Nephron (organoid): ENCODE results near the gene RAMP3.

Experiments
- H3K27ac Mint-ChIP-seq, 3 experiments: 2 replicates each; pipeline ENCODE4 v1.8.0; 2020; ENCODE audit warnings: mixed read lengths in 3 of 3, mild to moderate bottlenecking in 2 of 3, moderate library complexity in 1 of 3
- H3K27me3 Mint-ChIP-seq: 2 replicates; pipeline ENCODE4 v1.8.0; 2021; ENCODE audit warnings: low read depth, mild to moderate bottlenecking, moderate library complexity, mixed read lengths
- H3K36me3 Mint-ChIP-seq: 2 replicates; pipeline ENCODE4 v1.8.0; 2020; ENCODE audit warnings: low read depth, mixed read lengths
- H3K4me1 Mint-ChIP-seq: 2 replicates; pipeline ENCODE4 v1.8.0; 2020; ENCODE audit warnings: mixed read lengths
- H3K4me3 Mint-ChIP-seq, 3 experiments: 2 replicates each; pipeline ENCODE4 v1.8.0; 2020; ENCODE audit warnings: mild to moderate bottlenecking in 3 of 3, mixed read lengths in 3 of 3, moderate library complexity in 2 of 3
- H3K9me3 Mint-ChIP-seq: 2 replicates; pipeline ENCODE4 v1.8.0; 2020; ENCODE audit warnings: mixed read lengths
- TF ChIP-seq, protein P1 (sequence below), 3 experiments: fragments of 200-600 bp; sonication (generic); IDR thresholded peaks; one replicate each; pipeline ENCODE4 v1.5.0; 2021; ENCODE audit warnings: antibody characterized with exemption in 3 of 3; ENCODE audit not compliant: unreplicated experiment in 3 of 3

The RAMP3 gene

DNA sequence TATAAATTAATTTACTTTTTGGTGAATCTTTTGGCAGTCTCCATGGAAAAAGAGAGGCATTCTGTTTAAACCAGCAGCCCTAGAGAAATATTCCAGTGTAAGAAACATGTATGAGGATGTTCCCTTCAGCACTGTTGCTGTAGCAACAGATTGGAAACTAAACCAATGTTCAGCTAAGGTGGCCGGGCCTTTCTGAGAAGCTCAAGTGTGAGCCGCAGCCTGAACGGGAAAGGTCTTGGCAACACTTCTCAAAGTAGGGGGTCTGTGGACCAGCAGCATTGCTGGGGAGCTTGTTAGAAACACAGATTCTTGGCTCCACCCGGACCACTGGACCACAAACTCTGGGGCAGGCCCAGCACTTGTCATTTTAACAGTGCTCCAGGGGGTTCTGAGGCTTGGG, 36.2 kb downstream of the RAMP3 start:
- TF ChIP-seq, protein P1, sequence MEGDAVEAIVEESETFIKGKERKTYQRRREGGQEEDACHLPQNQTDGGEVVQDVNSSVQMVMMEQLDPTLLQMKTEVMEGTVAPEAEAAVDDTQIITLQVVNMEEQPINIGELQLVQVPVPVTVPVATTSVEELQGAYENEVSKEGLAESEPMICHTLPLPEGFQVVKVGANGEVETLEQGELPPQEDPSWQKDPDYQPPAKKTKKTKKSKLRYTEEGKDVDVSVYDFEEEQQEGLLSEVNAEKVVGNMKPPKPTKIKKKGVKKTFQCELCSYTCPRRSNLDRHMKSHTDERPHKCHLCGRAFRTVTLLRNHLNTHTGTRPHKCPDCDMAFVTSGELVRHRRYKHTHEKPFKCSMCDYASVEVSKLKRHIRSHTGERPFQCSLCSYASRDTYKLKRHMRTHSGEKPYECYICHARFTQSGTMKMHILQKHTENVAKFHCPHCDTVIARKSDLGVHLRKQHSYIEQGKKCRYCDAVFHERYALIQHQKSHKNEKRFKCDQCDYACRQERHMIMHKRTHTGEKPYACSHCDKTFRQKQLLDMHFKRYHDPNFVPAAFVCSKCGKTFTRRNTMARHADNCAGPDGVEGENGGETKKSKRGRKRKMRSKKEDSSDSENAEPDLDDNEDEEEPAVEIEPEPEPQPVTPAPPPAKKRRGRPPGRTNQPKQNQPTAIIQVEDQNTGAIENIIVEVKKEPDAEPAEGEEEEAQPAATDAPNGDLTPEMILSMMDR (IDR thresholded peaks at IDR 0.05; ENCODE audit: unreplicated experiment in 3 of 3), result no peak
- Mint-ChIP-seq H3K27ac (no peak overlapping the region), H3K4me3 (no peak overlapping the region), H3K27me3 (peaks cover 33% of the 10 kb centered on the region), H3K9me3 (no peaks in the 10 kb centered on the region), H3K4me1 (no peaks in the 10 kb centered on the region), H3K36me3 (no peaks in the 10 kb centered on the region)

DNA sequence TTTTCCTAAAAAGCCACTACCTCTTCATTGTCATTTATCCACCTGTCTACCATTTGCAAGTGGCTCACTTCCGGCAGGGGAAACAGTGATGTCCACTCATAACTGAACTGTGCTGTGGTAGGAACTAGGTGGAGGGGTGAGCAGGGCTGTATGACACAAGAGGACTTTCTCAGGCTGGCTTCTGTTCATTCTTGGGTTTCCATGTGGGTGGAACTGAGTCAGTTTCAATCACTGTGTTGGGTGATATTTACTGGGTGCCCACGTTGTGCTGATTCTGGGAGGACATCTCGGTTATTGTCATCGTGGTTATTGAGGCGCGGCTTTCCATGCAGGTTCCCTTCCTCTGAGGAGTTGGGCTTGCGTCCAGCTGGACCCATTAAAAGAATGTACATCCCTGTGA, 38.8 kb downstream of the RAMP3 start:
- TF ChIP-seq, protein P1 (IDR thresholded peaks at IDR 0.05; ENCODE audit: unreplicated experiment in 3 of 3), result no peak
- H3K9me3 Mint-ChIP-seq, result no peaks in the 10 kb centered on the region
- H3K27me3 Mint-ChIP-seq, result peaks cover 33% of the 10 kb centered on the region
- H3K27ac Mint-ChIP-seq, result no peak overlapping the region
- H3K36me3 Mint-ChIP-seq, result no peaks in the 10 kb centered on the region
- no peaks in the 10 kb centered on the region for H3K4me1 Mint-ChIP-seq
- H3K4me3 Mint-ChIP-seq, result no peak overlapping the region

DNA sequence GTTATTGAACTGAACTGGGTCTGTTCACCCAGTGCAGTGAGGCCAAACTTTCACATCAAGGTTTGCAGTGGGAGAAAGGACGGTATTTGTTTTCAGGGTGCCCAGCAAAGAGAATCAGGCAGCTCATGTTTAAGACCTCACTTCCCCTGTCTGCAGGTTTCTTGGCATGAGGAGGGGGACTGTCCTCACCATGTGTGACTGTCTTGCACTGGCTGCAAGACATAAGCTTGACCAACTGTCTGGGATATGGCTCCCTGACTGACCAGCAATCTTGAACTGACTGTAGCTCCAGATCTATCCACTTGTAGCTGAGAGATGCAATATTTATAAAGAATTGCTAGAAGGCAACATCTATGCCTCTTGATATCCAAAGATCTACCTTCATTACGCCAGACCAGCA, 39.9 kb downstream of the RAMP3 start:
- TF ChIP-seq, protein P1 (IDR thresholded peaks at IDR 0.05; ENCODE audit: unreplicated experiment in 3 of 3), result no peak
- Mint-ChIP-seq H3K27ac (no peak overlapping the region), H3K9me3 (no peaks in the 10 kb centered on the region), H3K4me1 (no peaks in the 10 kb centered on the region), H3K36me3 (no peaks in the 10 kb centered on the region), H3K27me3 (peaks cover 41% of the 10 kb centered on the region), H3K4me3 (no peak overlapping the region)

DNA sequence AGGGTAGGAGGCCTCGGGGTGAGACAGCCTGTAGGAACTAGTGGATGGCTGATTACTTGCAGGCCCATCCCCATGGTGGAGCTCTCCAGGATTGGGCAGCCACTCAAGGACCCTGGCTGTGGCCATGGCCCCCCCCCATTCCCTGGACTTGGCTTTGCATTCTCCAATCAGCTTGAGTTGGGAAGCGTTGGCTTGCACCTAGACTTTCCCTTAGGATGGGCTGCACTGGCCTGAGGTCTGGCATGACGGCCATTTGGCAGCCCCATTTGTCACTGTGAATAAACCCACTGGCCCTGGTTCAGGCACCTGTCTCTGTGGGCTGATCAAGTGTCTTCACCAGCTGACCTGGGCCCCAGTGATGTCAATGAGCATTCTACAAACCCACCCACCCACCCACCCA, 41.4 kb downstream of the RAMP3 start:
- Mint-ChIP-seq H3K36me3 (no peaks in the 10 kb centered on the region), H3K4me1 (no peaks in the 10 kb centered on the region), H3K9me3 (no peaks in the 10 kb centered on the region), H3K27ac (no peak overlapping the region), H3K4me3 (no peak overlapping the region), H3K27me3 (peaks cover 40% of the 10 kb centered on the region)
- TF ChIP-seq, protein P1 (IDR thresholded peaks at IDR 0.05; ENCODE audit: unreplicated experiment in 3 of 3), result no peak

DNA sequence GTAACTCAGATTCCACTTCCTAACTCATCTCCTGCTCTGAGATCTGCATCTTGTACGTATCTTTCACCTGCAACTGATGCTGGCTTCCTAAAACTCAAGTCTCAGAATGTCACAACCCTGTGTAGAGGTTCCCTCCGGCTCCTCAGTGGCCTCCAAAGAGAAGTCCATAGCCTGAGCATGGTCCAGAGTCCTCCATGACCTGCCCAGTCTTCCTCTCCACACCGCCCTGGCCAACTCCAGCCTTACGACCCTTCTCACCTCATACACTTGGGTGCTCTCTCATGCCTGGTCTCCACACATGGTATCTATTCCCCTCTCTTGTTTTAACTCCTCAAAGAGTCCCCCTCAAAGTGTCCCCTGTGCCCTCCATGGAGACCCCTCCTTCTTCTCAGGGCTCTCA, 41.9 kb downstream of the RAMP3 start:
- TF ChIP-seq, protein P1 (IDR thresholded peaks at IDR 0.05; ENCODE audit: unreplicated experiment in 3 of 3), result no peak
- Mint-ChIP-seq H3K4me3 (no peak overlapping the region), H3K4me1 (no peaks in the 10 kb centered on the region), H3K27ac (no peak overlapping the region), H3K27me3 (peaks cover 40% of the 10 kb centered on the region), H3K36me3 (no peaks in the 10 kb centered on the region), H3K9me3 (no peaks in the 10 kb centered on the region)

DNA sequence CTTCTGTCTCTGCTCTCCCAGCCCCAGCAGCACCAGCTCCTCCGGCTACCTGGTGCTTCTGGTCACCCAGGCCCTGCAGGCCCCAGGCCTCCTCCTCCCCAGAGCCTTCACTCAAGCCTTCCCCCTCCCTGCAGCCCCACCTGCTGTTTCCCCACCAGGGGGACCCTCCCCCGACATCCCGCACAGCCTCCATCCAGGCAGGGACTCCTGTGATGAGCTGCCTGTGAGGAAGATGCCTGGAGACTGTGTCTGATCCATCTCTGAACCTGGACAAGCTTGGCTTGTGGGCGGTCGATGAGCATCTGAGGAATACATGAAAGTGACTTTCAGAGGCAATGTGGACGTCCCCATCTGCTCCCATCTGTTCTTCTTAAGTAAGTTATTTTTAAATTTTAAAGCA, 45.0 kb downstream of the RAMP3 start:
- no peaks in the 10 kb centered on the region for H3K4me1 Mint-ChIP-seq
- H3K27me3 Mint-ChIP-seq, result peaks cover 35% of the 10 kb centered on the region
- TF ChIP-seq, protein P1 (IDR thresholded peaks at IDR 0.05; ENCODE audit: unreplicated experiment in 3 of 3), result no peak
- no peak overlapping the region for H3K27ac Mint-ChIP-seq
- no peaks in the 10 kb centered on the region for H3K36me3 Mint-ChIP-seq
- no peak overlapping the region for H3K4me3 Mint-ChIP-seq
- no peaks in the 10 kb centered on the region for H3K9me3 Mint-ChIP-seq
